Natural killer cell (primary cell): ENCODE results near the gene RPAP3. TPM values are rescaled to one million over a fixed set of nuclear protein-coding genes. Genes with fewer than 3 reads are reported as not detected.

Experiments
- ATAC-seq, 3 donors: fragments of 150-1000 bp in 2 of 3; fragments of 200-7000 bp in 1 of 3; cut with Tn5 transposase; 1 replicate in 1 of 3; 2 replicates in 2 of 3; pipeline ENCODE4 v1.10.0; 2021; ENCODE audit warnings: mild to moderate bottlenecking in 2 of 3, moderate library complexity in 2 of 3
- DNase-seq, 2 donors: peaks; one replicate each; pipeline versions ENCODE4 v3.0.0 to v3.0.0-alpha.2; 2013 to 2021; ENCODE audit warnings: mixed read lengths in 1 of 2
- H3K27ac ChIP-seq: one replicate; pipeline ENCODE4 v1.5.1; 2013; ENCODE audit warnings: mild to moderate bottlenecking, low read length
- H3K27me3 ChIP-seq: one replicate; pipeline ENCODE4 v1.6.1; 2013; ENCODE audit warnings: low read length; ENCODE audit not compliant: control insufficient read depth, insufficient read depth
- H3K36me3 ChIP-seq: one replicate; pipeline ENCODE4 v1.6.1; 2013; ENCODE audit warnings: low read length; ENCODE audit not compliant: control insufficient read depth, insufficient read depth
- H3K4me1 ChIP-seq: one replicate; pipeline ENCODE4 v1.6.1; 2013; ENCODE audit warnings: low read length; ENCODE audit not compliant: control insufficient read depth, insufficient read depth
- H3K4me3 ChIP-seq: one replicate; pipeline ENCODE4 v1.5.1; 2013; ENCODE audit warnings: low read length
- H3K9me3 ChIP-seq: one replicate; pipeline ENCODE4 v1.6.1; 2013; ENCODE audit warnings: low read length; ENCODE audit not compliant: control insufficient read depth, insufficient read depth
- H3K27ac Mint-ChIP-seq, 2 donors: one replicate each; pipeline ENCODE4 v1.8.0; 2022; ENCODE audit warnings: mild to moderate bottlenecking in 2 of 2, mixed read lengths in 2 of 2, moderate library complexity in 1 of 2
- H3K27me3 Mint-ChIP-seq, 2 donors: one replicate each; pipeline ENCODE4 v1.8.0; 2022; ENCODE audit warnings: low read depth in 2 of 2, mixed read lengths in 2 of 2
- H3K36me3 Mint-ChIP-seq: one replicate; pipeline ENCODE4 v1.8.0; 2022; ENCODE audit warnings: mixed read lengths
- H3K4me1 Mint-ChIP-seq, 2 donors: one replicate each; pipeline ENCODE4 v1.8.0; 2022; ENCODE audit warnings: mixed read lengths in 2 of 2
- H3K4me3 Mint-ChIP-seq: one replicate; pipeline ENCODE4 v1.8.0; 2022; ENCODE audit warnings: mild to moderate bottlenecking, moderate library complexity, mixed read lengths
- H3K9me3 Mint-ChIP-seq, 2 donors: one replicate each; pipeline ENCODE4 v1.8.0; 2022; ENCODE audit warnings: mixed read lengths in 2 of 2
- WGBS: methylation state at CpG from one replicate; pipeline ENCODE4 v1.1.7; 2013; ENCODE audit warnings: missing lambda C conversion rate; ENCODE audit not compliant: insufficient coverage; 5-methylcytosine and 5-hydroxymethylcytosine counted together
- intact Hi-C: fragments of 100-400 bp; cut with micrococcal nuclease; formaldehyde crosslinking; loops from one replicate; pipeline ENCODE4 v1.14.2; 2022
- total RNA-seq, 4 donors: library from RNA; stranded (reverse); fragments of 120-200 nt in 1 of 4; gene quantifications; one replicate each; pipeline versions ENCODE4 v1.2.3 to v1.2.4, GENCODE V29; 2013 to 2022
- TF ChIP-seq, protein P1 (sequence below): fragments of 200-600 bp; IDR thresholded peaks from one replicate; pipeline ENCODE4 v1.8.0; 2022; ENCODE audit warnings: antibody characterized with exemption

The RPAP3 gene
- total RNA-seq, 3 donors from 2014 or later (not counting 1 experiment from before 2014, with no cell fraction given): 22.8 to 35.8 (median 24.8) TPM

DNA sequence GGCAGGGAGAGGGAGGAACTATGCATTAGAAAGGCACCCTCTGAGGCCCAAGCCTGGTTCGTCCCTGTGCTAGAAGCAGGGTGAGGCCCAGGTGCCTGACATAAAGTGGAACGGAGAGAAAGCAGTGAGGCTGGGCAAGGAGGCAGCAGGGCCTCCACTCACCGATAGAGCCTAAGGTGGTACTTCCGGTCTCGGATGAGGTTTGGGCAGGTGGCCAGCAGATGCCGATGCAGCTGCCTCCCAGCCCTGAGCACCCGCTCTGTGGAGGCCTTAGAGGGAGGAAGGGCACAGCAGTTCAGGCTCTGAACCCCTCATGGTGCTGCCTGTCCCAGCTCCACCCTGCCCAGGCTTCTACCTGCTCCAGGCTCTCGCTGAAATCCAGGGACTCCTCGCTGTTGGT lies 45.7 kb upstream of the RPAP3 start:
- Mint-ChIP-seq H3K27ac (no peak overlapping the region), H3K4me1 (peaks cover 0 to 6% of the 10 kb centered on the region in 2 donors), H3K9me3 (no peaks in the 10 kb centered on the region), H3K36me3 (no peaks in the 10 kb centered on the region), H3K27me3 (peaks cover 0 to 5% of the 10 kb centered on the region in 2 donors), H3K4me3 (no peak overlapping the region)
- Histone ChIP-seq H3K27me3 (no peaks in the 10 kb centered on the region), H3K27ac (no peak overlapping the region), H3K36me3 (no peaks in the 10 kb centered on the region), H3K4me1 (peaks cover 14% of the 10 kb centered on the region), H3K9me3 (no peaks in the 10 kb centered on the region), H3K4me3 (no peak overlapping the region)
- ATAC-seq: no peak
- intact Hi-C loops: no loop called here
- TF ChIP-seq, protein P1, sequence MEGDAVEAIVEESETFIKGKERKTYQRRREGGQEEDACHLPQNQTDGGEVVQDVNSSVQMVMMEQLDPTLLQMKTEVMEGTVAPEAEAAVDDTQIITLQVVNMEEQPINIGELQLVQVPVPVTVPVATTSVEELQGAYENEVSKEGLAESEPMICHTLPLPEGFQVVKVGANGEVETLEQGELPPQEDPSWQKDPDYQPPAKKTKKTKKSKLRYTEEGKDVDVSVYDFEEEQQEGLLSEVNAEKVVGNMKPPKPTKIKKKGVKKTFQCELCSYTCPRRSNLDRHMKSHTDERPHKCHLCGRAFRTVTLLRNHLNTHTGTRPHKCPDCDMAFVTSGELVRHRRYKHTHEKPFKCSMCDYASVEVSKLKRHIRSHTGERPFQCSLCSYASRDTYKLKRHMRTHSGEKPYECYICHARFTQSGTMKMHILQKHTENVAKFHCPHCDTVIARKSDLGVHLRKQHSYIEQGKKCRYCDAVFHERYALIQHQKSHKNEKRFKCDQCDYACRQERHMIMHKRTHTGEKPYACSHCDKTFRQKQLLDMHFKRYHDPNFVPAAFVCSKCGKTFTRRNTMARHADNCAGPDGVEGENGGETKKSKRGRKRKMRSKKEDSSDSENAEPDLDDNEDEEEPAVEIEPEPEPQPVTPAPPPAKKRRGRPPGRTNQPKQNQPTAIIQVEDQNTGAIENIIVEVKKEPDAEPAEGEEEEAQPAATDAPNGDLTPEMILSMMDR: no peak
- 89% methylated on average over 9 of the region's 9 CpGs for WGBS
- no peak for DNase-seq

- no peaks in the 10 kb centered on the region for H3K9me3 ChIP-seq
- Mint-ChIP-seq H3K4me3 (no peak overlapping the region), H3K4me1 (peaks cover 0 to 6% of the 10 kb centered on the region in 2 donors), H3K27me3 (peaks cover 0 to 5% of the 10 kb centered on the region in 2 donors), H3K27ac (no peak overlapping the region), H3K36me3 (no peaks in the 10 kb centered on the region), H3K9me3 (no peaks in the 10 kb centered on the region)
- intact Hi-C loops: no loop called here
- H3K36me3 ChIP-seq: no peaks in the 10 kb centered on the region
- ATAC-seq (no peak), DNase-seq (no peak)
- H3K4me3 ChIP-seq: no peak overlapping the region
- WGBS: 90% methylated on average over 18 of the region's 19 CpGs
- TF ChIP-seq, protein P1: no peak
- no peaks in the 10 kb centered on the region for H3K27me3 ChIP-seq
- H3K4me1 ChIP-seq: peaks cover 17% of the 10 kb centered on the region
- no peak overlapping the region for H3K27ac ChIP-seq
Observed at GRCh38 chr12:47750916-47751470, 45.2 kb upstream of the RPAP3 start.

GRCh38 chr12:47750229-47750798 lies 44.5 kb upstream of the RPAP3 start:
- no peak overlapping the region for H3K4me3 ChIP-seq
- no peaks in the 10 kb centered on the region for H3K36me3 ChIP-seq
- Mint-ChIP-seq H3K36me3 (no peaks in the 10 kb centered on the region), H3K27me3 (peaks cover 0 to 5% of the 10 kb centered on the region in 2 donors), H3K27ac (no peak overlapping the region), H3K4me3 (no peak overlapping the region), H3K4me1 (peaks cover 0 to 2% of the 10 kb centered on the region in 2 donors), H3K9me3 (no peaks in the 10 kb centered on the region)
- H3K27ac ChIP-seq: no peak overlapping the region
- peaks cover 12% of the 10 kb centered on the region for H3K4me1 ChIP-seq
- no peaks in the 10 kb centered on the region for H3K27me3 ChIP-seq
- H3K9me3 ChIP-seq: no peaks in the 10 kb centered on the region
- TF ChIP-seq, protein P1: no peak
- no peak for DNase-seq
- intact Hi-C loops: no loop called here
- no peak for ATAC-seq
- WGBS: 92% methylated on average over 10 of the region's 10 CpGs

- no peak overlapping the region for H3K27ac ChIP-seq
- H3K4me1 ChIP-seq: peaks cover 8% of the 10 kb centered on the region
- intact Hi-C loops: no loop called here
- Mint-ChIP-seq H3K36me3 (no peaks in the 10 kb centered on the region), H3K9me3 (no peaks in the 10 kb centered on the region), H3K27ac (no peak overlapping the region), H3K27me3 (peaks cover 8 to 14% of the 10 kb centered on the region in 2 donors), H3K4me1 (peaks cover 0 to under 1% of the 10 kb centered on the region in 2 donors), H3K4me3 (no peak overlapping the region)
- TF ChIP-seq, protein P1: no peak
- H3K4me3 ChIP-seq: no peak overlapping the region
- WGBS: 92% methylated on average over 3 of the region's 3 CpGs
- H3K9me3 ChIP-seq: no peaks in the 10 kb centered on the region
- no peak for DNase-seq
- no peaks in the 10 kb centered on the region for H3K27me3 ChIP-seq
- no peaks in the 10 kb centered on the region for H3K36me3 ChIP-seq
- no peak for ATAC-seq
Observed at GRCh38 chr12:47748899-47749298, 43.1 kb upstream of the RPAP3 start.
